Measurements from ENCODE around the gene RASAL2.

RASAL2 gene

GRCh38 chr1:178533121-178533946 lies 439.4 kb downstream of the RASAL2 start:
- no peaks in the 10 kb centered on the region for H3K36me3 ChIP-seq (ENCODE audit: insufficient read depth, low read length)
- no peaks in the 10 kb centered on the region for H3K79me2 ChIP-seq (ENCODE audit: control insufficient read depth, insufficient read depth, low read length, unreplicated experiment)
- H3K27ac ChIP-seq (ENCODE audit: low read depth, low read length): no peak overlapping the region
- H3K4me1 ChIP-seq (ENCODE audit: control insufficient read depth, insufficient read depth, low read length, unreplicated experiment): peaks cover 43% of the 10 kb centered on the region
- no peak overlapping the region for H2AFZ ChIP-seq (ENCODE audit: low read length, unreplicated experiment)
- H3K27me3 ChIP-seq (ENCODE audit: insufficient read depth, low read length): no peaks in the 10 kb centered on the region
- no peak overlapping the region for H3K4me3 ChIP-seq (ENCODE audit: low read depth, low read length)

Data from ACC112 (cell line).